ENCODE results near the gene ZNF777.
"Not testable (repeated sequence)": the region's sequence is repeated elsewhere in the genome, so short reads cannot be mapped to it uniquely, and the experiment has no call there.

Gene ZNF777

GRCh38 chr7:149404825-149405224, 56.0 kb downstream of the ZNF777 start:
- DNase-seq = no peak

- DNase-seq = no peak
Measured at GRCh38 chr7:149404396-149404795, 56.5 kb downstream of the ZNF777 start.

GRCh38 chr7:149398195-149398820, 62.6 kb downstream of the ZNF777 start:
- DNase-seq = no peak

GRCh38 chr7:149397470-149398043, 63.3 kb downstream of the ZNF777 start:
- no peak for DNase-seq

GRCh38 chr7:149388550-149389335, 72.1 kb downstream of the ZNF777 start:
- not testable (repeated sequence) for DNase-seq

GRCh38 chr7:149386514-149386913, 74.3 kb downstream of the ZNF777 start:
- DNase-seq = not testable (repeated sequence)

- DNase-seq = no peak
Measured at GRCh38 chr7:149385195-149385950, 75.5 kb downstream of the ZNF777 start.
